Activated CD4-positive, alpha-beta memory T cell treated with anti-CD3 and anti-CD28 coated beads, Interleukin-2, amount 10 ng/mL, durations not matched to agents 7 days and 5 days (primary cell): Measurements from ENCODE around the gene PPT2. TPM values are rescaled to one million over a fixed set of nuclear protein-coding genes. Genes with fewer than 3 reads are reported as not detected.

Experiments
- CTCF ChIA-PET: fragments of 350-600 bp; sonication (Branson Sonifier 250); formaldehyde crosslinking; loops from one replicate; lab custom pipeline; 2021; ENCODE audit warnings: antibody characterized with exemption, inconsistent platforms; lab: Charles Lee
- POLR2A ChIA-PET: fragments of 350-600 bp; sonication (Branson Sonifier 250); formaldehyde crosslinking; loops from one replicate; lab custom pipeline; 2021; ENCODE audit warnings: antibody characterized with exemption; lab: Charles Lee
- DNase-seq: peaks from one replicate; pipeline ENCODE4 v3.0.0-alpha.2; 2020
- H3K27ac Mint-ChIP-seq: one replicate; pipeline ENCODE4 v1.8.0; 2021; ENCODE audit warnings: mild to moderate bottlenecking, mixed read lengths
- H3K27me3 Mint-ChIP-seq: one replicate; pipeline ENCODE4 v1.8.0; 2021; ENCODE audit warnings: mixed read lengths
- H3K36me3 Mint-ChIP-seq: one replicate; pipeline ENCODE4 v1.8.0; 2021; ENCODE audit warnings: low read depth, mixed read lengths
- H3K4me1 Mint-ChIP-seq: one replicate; pipeline ENCODE4 v1.8.0; 2021; ENCODE audit warnings: mixed read lengths
- H3K4me3 Mint-ChIP-seq: one replicate; pipeline ENCODE4 v1.8.0; 2021; ENCODE audit warnings: mild to moderate bottlenecking, mixed read lengths
- H3K9me3 Mint-ChIP-seq: one replicate; pipeline ENCODE4 v1.8.0; 2021; ENCODE audit warnings: mixed read lengths
- total RNA-seq, 2 experiments: library from RNA; stranded (reverse); gene quantifications; one replicate each; pipeline ENCODE4 v1.2.3, GENCODE V29; 2021

The PPT2 gene
- total RNA-seq, 2 experiments from 2014 or later, result 8.3 to 9.4 TPM

DNA sequence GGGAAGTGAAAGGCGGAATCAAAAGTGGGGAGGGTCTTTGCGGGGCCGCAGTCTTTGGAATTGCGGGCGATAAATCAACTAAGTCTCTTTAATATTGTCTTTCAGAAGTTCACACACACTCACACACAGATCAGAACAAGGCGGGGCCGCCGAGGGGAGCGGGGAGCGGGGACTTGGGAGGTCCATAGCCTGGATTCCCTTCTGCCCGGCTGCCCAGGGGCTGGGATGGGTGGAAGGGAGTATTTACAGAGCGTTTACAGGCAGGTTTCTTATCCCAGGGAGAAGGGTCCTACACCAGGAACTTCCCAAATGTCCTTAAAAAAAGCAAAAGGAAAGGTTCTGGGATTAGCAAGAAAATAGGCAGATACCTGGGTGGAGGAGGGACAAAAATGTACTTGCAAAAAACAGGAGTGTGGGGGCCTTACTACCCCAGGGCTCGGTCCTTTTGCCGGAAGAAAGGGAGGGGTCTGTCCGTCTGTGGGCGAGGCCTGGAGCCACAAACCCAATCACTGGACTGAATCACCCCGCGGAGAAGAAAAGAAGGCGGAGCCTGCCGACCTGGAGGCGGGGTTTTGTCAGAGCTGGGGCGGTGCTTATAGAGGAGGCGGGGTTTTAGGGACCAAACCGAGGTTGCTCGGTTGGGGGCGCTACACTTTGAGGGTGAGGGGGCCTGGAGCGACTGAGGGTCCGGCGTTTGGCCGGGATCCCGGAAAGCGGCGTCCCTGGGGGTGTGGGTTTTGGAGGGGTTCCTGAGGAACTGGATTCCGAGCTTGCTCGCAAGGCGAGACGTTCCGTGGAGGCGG, 5.5 kb upstream of the PPT2 start:
- Mint-ChIP-seq H3K36me3 (peaks cover 5% of the 10 kb centered on the region), H3K4me1 (peaks cover 29% of the 10 kb centered on the region), H3K9me3 (no peaks in the 10 kb centered on the region), H3K4me3 (peak overlapping the region; percentile 70), H3K27ac (peak overlapping the region; percentile 25), H3K27me3 (peaks cover 70% of the 10 kb centered on the region)
- DNase-seq, result peak; percentile 68
- ChIA-PET POLR2A (interaction anchor here (1.0 to 1.2 kb wide), 2 partner anchors 29 to 47 kb away, joined by 3 to 4 read pairs; no protein-coding TSS in a partner anchor), CTCF (interaction anchor here (1.0 to 1.6 kb wide), 2 partner anchors 17 to 47 kb away, joined by 3 to 4 read pairs; no protein-coding TSS in a partner anchor)

- Mint-ChIP-seq H3K36me3 (peaks cover 5% of the 10 kb centered on the region), H3K4me1 (peaks cover 35% of the 10 kb centered on the region), H3K9me3 (no peaks in the 10 kb centered on the region), H3K27ac (peak overlapping the region; percentile 25), H3K27me3 (peaks cover 72% of the 10 kb centered on the region), H3K4me3 (peak overlapping the region; percentile 70)
- CTCF ChIA-PET, result interaction anchor here (1.0 to 1.6 kb wide), 2 partner anchors 18 to 46 kb away, joined by 3 to 4 read pairs; no protein-coding TSS in a partner anchor
- no peak for DNase-seq
- POLR2A ChIA-PET, result interaction anchor here (1.0 kb wide), 1 partner anchor 28 kb away, joined by 4 read pairs; no protein-coding TSS in a partner anchor
These were observed 4.7 kb upstream of the PPT2 start for GRCh38 chr6:32149092-32149755.

- peaks cover 45% of the 10 kb centered on the region for H3K4me1 Mint-ChIP-seq
These were observed 3.7 kb upstream of the PPT2 start for GRCh38 chr6:32149932-32150870.

DNA sequence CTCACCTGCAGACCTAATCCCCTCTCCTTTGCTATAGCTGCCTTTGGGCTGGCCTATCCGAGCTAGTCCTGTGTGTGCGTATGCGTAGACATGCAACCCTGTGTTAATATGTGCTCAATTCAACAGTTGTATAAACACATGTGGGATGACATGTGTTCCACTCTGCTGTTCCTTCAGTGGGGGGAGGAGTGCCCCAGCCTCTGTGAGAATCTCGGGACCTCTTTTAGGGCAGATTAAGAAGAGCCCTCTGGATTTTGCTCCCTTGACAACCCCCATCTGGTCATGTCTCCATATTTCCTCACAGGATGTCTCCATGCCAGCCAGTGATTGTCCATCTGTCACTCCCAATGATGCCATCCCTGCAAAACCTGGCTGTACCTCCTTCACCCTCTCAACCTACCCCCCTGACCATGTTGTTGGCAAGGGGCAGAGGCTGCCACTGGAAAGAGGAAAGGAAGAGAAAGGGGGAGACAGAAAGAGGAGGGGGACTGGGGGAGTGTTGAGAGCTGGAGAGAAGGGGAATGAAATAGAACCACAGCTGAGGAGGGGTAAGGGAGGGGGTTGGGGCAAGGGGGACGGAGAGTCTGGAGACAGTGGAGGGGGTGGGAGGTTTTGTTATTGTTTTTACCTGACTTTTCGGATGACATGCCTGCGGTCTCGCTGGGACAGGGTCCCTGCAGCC, 2.6 kb upstream of the PPT2 start:
- no peak for DNase-seq
- ChIA-PET POLR2A (no interaction called here), CTCF (no interaction called here)
- no peaks in the 10 kb centered on the region for H3K9me3 Mint-ChIP-seq
- H3K4me3 Mint-ChIP-seq, result no peak overlapping the region
- H3K4me1 Mint-ChIP-seq, result peaks cover 47% of the 10 kb centered on the region
- no peak overlapping the region for H3K27ac Mint-ChIP-seq
- peaks cover 59% of the 10 kb centered on the region for H3K27me3 Mint-ChIP-seq
- peaks cover 5% of the 10 kb centered on the region for H3K36me3 Mint-ChIP-seq

More at GRCh38 chr6:32149932-32150870, 3.7 kb upstream of the PPT2 start:
- DNase-seq, result no peak
- H3K27me3 Mint-ChIP-seq, result peaks cover 67% of the 10 kb centered on the region
- H3K36me3 Mint-ChIP-seq, result peaks cover 5% of the 10 kb centered on the region
- no peak overlapping the region for H3K27ac Mint-ChIP-seq
- ChIA-PET POLR2A (no interaction called here), CTCF (interaction anchor here (1.6 kb wide), 1 partner anchor 45 kb away, joined by 4 read pairs; no protein-coding TSS in a partner anchor)
- H3K9me3 Mint-ChIP-seq, result no peaks in the 10 kb centered on the region
- H3K4me3 Mint-ChIP-seq, result peak overlapping the region; percentile 9

DNA sequence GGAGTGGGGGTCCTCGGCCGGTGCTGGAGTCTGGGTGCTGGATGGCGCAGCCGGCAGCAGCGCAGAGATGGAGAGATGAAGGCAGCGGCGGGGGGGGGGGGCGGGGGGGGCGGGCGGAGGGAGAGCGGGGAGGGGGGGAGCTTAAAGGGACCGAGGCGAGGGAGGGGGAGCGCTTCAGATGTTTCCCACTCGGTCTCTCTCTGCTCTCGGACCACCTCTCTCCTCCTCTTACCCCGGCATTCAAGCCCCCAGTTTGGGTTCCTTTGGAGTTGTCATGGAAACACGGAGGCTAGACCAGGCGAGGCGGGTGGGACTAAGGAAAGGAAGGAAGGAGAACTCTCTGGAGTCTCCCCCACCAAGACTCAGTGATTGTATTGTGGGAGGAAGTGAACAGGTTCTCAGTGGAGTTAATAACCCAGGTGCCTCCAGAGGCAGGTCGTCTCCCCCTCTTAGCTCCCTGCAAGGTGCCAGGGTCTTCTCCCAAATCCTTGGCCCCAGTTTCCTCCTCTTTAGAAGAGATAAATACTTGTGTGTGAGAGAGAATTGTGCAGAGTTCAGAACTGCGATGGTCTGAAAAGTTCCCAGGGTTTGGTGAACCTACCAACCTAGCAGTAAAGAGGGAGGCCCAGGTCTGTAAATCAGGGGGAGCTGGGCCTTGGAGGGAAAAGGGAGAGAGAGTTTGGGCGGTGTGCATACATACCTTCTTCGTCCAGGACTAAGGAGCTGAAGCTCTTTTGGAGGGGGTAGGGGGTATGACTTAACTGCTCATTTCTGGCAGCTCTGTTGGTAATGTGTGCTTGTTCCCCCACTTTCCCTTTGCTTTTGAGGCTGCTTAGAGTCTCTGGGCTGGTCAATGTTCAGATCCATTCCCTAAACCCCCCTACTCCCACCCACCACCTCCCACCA, 1.8 kb upstream of the PPT2 start, which contains the start of gene PRRT1:
Gene PRRT1 (minus strand): TSS at position 77 of the 906 bp plus-strand sequence. CDS start 112 bp downstream, outside the sequence.
- Mint-ChIP-seq H3K4me1 (peaks cover 43% of the 10 kb centered on the region), H3K27me3 (peaks cover 53% of the 10 kb centered on the region), H3K9me3 (no peaks in the 10 kb centered on the region), H3K36me3 (peaks cover 5% of the 10 kb centered on the region), H3K27ac (no peak within 1 kb of the TSS), H3K4me3 (no peak within 1 kb of the TSS)
- DNase-seq, result no peak
- ChIA-PET POLR2A (interaction anchor here (0.9 kb wide), 1 partner anchor 44 kb away, joined by 4 read pairs; no protein-coding TSS in a partner anchor), CTCF (interaction anchor here (0.6 to 1.3 kb wide), 2 partner anchors 13 to 43 kb away, joined by 3 to 4 read pairs; no protein-coding TSS in a partner anchor)

DNA sequence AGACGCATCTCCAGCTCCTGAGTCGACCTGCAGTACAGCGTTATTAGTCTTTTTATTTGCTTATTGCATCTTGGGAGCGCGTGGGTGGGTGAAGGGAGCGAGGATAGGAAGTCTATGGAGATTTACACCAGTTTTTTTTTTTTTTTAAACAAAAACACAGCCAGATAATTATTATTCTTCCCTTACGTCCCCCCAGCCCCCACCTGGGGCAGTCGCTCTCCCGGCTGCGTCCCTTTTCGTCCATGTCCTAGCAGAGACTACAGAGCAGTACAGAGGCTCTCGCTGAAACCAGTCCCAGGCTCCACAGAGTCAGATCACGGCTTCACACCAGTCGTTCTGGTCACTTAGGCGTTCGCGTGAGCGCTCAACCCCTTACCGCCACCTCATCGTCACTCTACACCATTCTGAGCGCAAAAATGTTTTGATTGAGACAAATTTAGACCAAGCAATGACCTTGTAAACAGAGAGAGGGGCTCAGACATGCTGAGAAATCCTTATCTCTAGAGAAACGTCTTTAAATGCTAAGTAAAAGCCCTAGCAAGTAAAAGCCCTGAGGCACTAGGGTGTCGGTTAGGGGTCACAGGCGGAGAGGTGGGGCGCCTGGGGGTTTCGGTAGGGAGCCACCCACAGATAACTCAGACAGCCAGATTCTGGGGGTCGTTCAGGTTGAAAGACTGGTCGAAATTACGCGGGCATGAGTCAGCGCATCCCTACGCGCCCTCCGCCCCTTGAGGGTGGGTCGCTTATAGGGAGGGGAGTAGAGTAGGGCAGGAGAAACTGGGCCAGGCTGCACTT, 975 bp upstream of the PPT2 start:
- Mint-ChIP-seq H3K4me3 (peak overlapping the region; percentile 55), H3K27ac (no peak overlapping the region), H3K9me3 (no peaks in the 10 kb centered on the region), H3K36me3 (peaks cover 9% of the 10 kb centered on the region), H3K27me3 (peaks cover 45% of the 10 kb centered on the region), H3K4me1 (peaks cover 35% of the 10 kb centered on the region)
- DNase-seq, result no peak
- POLR2A ChIA-PET, result interaction anchor here (0.9 kb wide), 1 partner anchor 43 kb away, joined by 4 read pairs; no protein-coding TSS in a partner anchor
- CTCF ChIA-PET, result interaction anchor here (0.6 to 1.3 kb wide), 2 partner anchors 14 to 42 kb away, joined by 3 to 4 read pairs; no protein-coding TSS in a partner anchor

GRCh38 chr6:32154514-32155161, 697 bp downstream of the PPT2 start:
- peaks cover 32% of the 10 kb centered on the region for H3K27me3 Mint-ChIP-seq
- H3K36me3 Mint-ChIP-seq, result peaks cover 6% of the 10 kb centered on the region
- peaks cover 24% of the 10 kb centered on the region for H3K4me1 Mint-ChIP-seq
- CTCF ChIA-PET, result interaction anchor here (0.6 to 1.1 kb wide), 4 partner anchors 23 to 684 kb away, joined by 3 to 6 read pairs (median 4); partner anchors contain the start of gene TAP2
- no peaks in the 10 kb centered on the region for H3K9me3 Mint-ChIP-seq
- H3K4me3 Mint-ChIP-seq, result peak overlapping the region; percentile 91
- peak overlapping the region; percentile 58 for H3K27ac Mint-ChIP-seq
- DNase-seq, result peak; percentile 71
- POLR2A ChIA-PET, result interaction anchor here (1.1 kb wide), 3 partner anchors 25 to 36 kb away, joined by 3 to 6 read pairs (median 5); partner anchors contain the start of genes ATF6B and FKBPL

DNA sequence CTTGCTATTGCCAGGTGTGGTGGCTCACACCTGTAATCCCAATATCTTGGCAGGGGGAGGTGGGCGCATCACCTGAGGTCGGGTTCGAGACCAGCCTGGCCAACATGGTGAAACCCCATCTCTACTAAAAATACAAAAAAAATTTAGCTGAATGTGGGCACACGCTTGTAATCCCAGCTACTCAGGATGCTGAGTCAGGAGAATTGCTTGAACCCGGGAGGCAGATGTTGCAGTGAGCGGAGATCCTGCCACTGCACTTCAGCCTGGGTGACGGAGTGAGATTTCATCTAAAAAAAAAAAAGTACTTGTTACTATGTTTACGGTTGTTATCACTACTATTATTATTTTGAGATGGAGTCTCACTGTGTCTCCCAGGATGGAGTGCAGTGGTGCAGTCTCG, 3.0 kb downstream of the PPT2 start:
- H3K9me3 Mint-ChIP-seq, result no peaks in the 10 kb centered on the region
- ChIA-PET POLR2A (interaction anchor here (0.6 kb wide), 1 partner anchor 40 kb away, joined by 3 read pairs; no protein-coding TSS in a partner anchor), CTCF (interaction anchor here (1.6 kb wide), 1 partner anchor 38 kb away, joined by 3 read pairs; no protein-coding TSS in a partner anchor)
- H3K27ac Mint-ChIP-seq, result no peak overlapping the region
- no peak overlapping the region for H3K4me3 Mint-ChIP-seq
- peaks cover 18% of the 10 kb centered on the region for H3K27me3 Mint-ChIP-seq
- peaks cover 24% of the 10 kb centered on the region for H3K4me1 Mint-ChIP-seq
- no peak for DNase-seq
- peaks cover 6% of the 10 kb centered on the region for H3K36me3 Mint-ChIP-seq

GRCh38 chr6:32158052-32158451, 4.1 kb downstream of the PPT2 start:
- Mint-ChIP-seq H3K4me3 (no peak overlapping the region), H3K4me1 (peaks cover 24% of the 10 kb centered on the region), H3K27ac (no peak overlapping the region), H3K9me3 (no peaks in the 10 kb centered on the region), H3K27me3 (peaks cover 7% of the 10 kb centered on the region), H3K36me3 (peaks cover 6% of the 10 kb centered on the region)
- POLR2A ChIA-PET, result no interaction called here
- CTCF ChIA-PET, result interaction anchor here (1.0 to 1.6 kb wide), 2 partner anchors 39 to 70 kb away, joined by 3 read pairs; no protein-coding TSS in a partner anchor
- no peak for DNase-seq
